DMS53 treated with DMSO at 0.1 percent for 48 hours (cell line): ENCODE measurements around the gene ZDHHC16.
"Not testable (repeated sequence)": the region's sequence is repeated elsewhere in the genome, so short reads cannot be mapped to it uniquely, and the experiment has no call there.

Experiments used
- DNase-seq: peaks from one replicate; lab custom pipeline; 2025; ENCODE audit not compliant: unreplicated experiment; lab: John Stamatoyannopoulos, UW

ZDHHC16 gene

GRCh38 chr10:97475936-97476594, 30.1 kb downstream of the ZDHHC16 start:
- DNase-seq, result no peak

- not testable (repeated sequence) for DNase-seq
Measured at GRCh38 chr10:97479410-97479809, 33.4 kb downstream of the ZDHHC16 start.

DNA sequence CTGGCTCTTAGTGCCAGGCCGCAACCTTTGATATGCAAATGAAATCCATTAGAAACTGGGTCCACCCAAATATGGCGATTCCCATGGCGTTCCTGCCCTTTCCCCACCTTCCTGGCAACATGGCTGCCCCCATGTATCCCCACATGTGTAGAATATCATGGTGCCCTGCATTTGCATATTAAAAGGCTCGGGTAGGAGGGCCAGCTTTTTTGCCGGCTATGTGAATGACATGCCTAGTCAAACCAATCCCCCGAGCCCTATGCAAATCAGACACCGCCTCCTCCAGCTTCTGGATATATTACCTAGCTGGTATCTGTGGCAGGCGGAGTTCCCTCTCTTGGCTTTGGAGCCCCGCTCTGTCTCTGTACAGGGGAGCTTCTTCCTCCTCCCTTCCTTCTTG, 34.0 kb downstream of the ZDHHC16 start:
- DNase-seq, result no peak

DNA sequence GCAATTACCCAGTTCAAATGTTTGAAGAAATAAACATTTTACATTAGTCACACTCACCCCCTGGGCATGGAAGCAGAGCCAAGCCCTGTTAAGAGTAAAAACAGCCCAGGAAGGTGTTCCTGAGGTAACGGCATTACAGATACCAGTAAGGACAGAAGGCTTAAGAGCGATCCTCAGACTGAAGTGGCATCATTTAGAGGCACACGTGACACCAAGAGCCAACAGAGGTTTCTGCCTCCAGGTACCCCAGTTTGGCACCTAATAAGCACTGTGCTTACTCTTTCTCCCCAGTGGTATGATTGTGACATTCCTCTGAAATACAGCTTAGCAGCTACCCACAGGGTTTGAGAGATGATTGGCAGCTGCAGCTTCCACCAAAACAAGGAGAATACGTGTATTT, 35.1 kb downstream of the ZDHHC16 start:
- no peak for DNase-seq

- DNase-seq, result no peak
Measured at GRCh38 chr10:97482381-97482780, 36.4 kb downstream of the ZDHHC16 start.

DNA sequence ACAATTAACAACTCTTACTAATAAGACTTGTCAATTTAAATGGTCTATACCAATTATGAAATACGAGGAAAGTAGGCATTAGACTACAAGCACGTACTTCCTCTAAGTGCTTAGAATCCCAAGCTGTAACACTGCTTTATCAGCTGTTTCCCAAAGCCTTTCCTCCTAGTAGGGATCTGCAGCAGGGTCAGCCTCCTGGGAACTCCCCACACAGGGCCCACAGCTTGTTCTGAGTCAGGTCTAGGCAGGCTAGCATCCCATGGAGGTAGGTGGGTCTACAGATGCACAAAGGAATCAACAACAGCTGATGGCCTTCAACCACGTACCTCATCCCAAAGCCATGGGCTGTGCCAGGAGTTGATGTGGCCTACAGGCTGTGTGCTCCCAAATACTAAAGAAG, 37.5 kb downstream of the ZDHHC16 start:
- DNase-seq, result no peak

DNA sequence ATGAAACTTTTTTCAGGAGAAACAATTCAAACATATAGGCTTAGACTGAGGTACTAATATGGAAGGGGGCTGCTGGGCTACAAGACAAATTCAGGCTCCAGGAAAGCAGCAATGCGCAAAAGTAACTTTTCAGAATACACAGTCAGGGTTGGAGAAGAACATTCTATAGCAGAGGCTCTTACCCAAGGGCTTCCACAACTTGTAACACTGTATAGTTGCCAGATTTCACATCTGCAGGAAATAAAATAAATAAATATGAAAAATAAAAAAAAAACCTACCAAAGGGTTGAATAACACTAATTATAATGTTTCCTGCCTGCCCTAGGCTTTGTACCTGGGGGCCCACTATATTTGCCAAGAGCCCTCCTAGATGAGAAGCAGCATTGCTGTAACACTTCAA, 37.9 kb downstream of the ZDHHC16 start:
- DNase-seq, result no peak

DNA sequence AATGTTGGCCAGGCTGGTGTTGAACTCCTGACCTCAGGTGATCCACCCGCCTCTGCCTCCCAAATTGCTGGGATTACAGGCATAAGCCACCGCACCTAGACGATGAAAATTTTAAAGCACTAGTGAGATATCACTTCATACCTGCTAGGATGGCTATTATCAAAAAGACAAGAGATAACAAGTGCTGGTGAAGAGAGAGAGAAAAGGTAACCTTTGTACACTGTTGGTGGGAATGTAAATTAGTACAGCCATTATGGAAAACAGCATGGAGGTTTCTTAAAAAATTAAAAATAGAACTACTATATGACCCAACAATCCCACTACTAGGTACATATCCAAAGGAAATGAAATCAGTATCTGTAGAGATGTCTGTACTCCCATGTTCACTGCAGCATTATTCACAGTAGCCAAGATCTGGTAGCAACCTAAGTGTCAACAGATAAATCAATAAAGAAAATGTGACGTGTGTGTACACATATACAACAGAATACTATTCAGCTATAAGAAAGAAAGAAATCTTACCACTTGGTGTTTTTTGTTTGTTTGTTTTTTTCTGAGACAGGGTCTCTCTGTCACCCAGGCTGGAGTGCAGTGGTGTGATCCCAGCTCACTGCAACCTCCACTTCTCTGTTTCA, 39.8 kb downstream of the ZDHHC16 start:
- no peak for DNase-seq

DNA sequence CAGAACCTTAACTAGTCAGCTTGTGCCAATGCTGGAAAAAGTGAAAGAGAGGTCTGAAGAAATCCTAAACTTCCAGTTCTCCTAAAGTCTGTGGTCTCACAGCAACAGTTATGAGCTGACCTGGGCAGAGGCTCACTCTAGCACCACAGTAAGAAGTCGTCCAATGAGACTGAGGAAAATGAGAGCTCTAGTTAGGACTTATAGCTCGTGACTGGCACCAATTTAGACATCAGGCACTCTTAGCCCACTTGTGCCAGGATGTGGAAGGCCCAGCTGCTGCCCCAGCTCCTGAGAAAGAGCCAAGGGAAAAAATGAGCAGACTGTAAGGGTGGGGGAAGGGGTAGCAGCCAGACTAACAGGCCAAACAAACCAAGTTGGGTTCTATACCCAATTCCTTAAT, 44.6 kb downstream of the ZDHHC16 start:
- DNase-seq, result no peak

DNA sequence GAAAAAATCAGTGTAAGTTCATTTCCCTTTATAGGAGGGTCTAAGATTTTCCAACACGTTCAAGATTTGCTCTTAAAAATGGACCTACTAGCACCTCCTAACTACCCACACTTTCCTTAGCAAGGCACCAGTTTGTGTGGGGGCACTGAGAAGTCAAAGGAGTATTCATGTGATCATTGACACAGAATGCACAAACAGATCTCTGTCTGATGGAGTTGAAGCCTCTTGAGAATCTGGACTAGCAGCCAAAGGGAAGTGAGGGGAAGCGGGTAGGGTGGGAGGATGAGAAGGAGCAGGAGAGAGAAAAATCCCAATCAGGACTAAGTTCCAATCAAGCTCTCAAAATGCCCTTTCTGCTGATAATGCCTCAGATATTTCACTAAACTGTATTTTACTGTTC, 48.2 kb downstream of the ZDHHC16 start:
- no peak for DNase-seq

DNA sequence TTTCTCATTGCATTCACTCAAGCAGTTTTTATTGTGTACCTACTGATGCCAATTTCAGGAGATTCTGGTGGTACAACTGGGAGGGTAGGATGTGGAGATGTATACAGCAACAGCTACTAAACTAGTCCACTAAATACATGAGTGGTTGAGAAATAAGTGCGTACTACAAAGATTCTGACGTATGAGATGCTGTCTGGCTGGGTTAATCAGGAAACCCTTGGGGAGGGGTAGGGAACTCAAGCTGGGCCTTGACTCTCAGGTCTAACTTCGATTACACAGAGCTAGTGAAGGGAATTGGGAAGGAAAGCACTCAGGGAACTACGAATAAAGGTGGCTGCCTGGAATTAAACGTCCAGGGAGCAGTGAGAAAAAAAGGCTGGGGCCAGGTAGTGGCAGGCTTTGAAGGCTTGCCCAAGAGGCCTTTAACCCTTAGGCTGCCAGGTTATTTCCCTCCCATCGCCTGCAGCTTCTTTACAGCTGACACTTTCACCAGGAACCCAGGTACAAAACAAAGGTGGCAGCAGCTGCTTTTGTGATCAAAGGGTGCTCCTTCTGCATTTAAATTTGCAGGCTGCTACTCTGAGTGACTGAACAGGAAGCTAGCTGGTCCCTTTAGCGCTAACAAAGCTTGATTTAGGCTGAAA, 49.0 kb downstream of the ZDHHC16 start:
- no peak for DNase-seq

DNA sequence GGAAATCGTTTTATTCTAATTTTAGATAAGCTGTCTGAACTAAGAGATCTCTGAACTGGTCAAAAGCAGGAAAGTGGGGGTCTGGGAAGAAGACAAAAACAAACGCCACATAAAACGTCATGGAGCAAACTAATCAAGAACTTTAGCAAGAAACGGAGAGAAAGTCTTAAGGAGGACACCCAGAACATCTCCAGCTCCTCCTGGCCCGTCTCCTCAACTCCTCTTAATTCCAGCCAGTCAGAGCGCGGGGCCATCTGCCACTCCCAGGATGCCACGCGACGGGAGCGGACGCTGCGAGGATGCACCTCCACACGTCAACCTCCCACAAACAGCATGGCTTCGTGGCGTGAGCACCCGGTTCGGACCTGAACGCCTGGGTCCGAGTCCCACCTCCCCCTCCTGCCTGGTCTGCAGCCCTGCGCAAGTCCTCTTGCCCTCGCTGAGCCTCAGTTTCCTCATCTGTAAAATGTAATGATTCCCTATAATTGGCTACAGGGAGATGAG, 51.6 kb downstream of the ZDHHC16 start:
- DNase-seq, result peak; percentile 85

DNA sequence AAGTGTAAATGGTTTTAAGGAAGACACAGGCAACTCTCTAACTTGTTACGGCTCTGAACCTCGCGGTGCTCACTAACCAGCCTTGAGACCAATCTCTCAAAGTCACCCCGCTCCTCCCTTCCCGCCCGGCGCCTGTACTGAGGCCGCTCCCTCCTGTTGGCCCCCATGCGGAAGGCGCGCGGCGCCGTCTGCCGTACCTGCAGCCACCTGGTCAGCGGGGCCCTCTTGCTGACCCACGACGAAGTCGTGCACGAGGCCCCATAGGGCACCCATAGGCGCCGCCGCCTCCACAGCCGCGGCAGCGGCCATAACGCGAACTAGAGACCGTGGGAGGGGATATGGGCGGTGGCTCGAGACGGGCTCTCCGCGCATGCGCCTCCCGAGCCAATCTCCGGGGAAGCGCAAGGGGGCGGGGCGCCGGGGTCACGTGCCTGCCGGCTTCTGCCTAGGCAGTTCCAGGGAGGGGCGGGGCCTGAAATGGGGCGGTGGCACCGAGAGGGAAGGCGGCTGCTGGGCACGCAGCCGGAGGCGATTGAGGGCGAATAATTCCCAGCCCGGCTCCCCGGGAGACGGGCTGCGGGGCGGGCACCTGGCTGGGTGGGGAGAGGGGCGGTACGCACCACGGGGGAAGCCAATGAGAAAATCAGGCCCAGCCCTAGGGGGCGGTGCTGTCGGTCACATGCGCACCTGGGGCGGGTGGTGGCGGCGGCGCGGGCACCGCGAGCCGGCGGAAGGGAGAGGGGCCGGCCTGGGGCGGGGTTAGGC, 52.3 kb downstream of the ZDHHC16 start, which contains the start of gene MMS19:
TSS of gene MMS19 (minus strand) at position 347 of the 765 bp plus-strand sequence. CDS start at position 309, 38 bp downstream.
- DNase-seq, result peak; percentile 99

DNA sequence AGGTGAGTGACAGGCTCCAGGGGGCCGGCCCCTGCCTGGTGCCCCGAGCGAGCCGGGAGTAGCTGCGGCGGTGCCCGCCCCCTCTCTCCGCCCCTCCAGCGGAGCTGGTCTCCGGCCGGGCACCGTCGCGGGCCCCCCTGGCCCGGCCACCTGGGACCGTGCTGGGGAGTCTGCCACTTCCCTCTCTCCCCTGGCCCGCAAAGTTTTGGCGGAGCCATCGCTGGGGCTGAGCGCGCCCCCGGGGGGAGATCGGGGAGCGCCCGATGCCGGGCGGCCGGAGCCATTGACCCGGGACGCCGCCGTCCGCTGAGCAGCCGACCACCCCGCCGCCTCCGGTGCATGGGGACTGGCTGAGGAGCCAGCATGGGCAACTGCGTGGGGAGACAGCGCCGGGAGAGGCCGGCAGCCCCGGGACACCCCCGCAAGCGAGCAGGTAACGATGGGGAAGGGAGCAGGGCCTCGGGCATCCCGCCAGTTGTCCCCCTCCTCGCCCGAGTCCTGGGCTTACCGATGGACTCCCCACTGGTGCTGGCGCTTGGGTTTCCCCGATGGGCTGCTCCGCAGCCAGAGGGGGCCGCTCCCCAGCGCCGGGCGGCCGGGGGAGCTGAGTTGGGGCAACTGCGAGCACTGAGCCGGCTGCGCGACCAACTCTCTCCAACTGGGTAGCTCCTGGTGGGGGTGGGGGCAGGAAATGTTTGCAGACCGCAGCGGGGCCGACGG, 53.0 kb downstream of the ZDHHC16 start, which contains the start of gene UBTD1:
TSS of gene UBTD1 (plus strand) at position 84 of the 720 bp plus-strand sequence. CDS start at position 364, 280 bp downstream.
- DNase-seq, result peak; percentile 31

DNA sequence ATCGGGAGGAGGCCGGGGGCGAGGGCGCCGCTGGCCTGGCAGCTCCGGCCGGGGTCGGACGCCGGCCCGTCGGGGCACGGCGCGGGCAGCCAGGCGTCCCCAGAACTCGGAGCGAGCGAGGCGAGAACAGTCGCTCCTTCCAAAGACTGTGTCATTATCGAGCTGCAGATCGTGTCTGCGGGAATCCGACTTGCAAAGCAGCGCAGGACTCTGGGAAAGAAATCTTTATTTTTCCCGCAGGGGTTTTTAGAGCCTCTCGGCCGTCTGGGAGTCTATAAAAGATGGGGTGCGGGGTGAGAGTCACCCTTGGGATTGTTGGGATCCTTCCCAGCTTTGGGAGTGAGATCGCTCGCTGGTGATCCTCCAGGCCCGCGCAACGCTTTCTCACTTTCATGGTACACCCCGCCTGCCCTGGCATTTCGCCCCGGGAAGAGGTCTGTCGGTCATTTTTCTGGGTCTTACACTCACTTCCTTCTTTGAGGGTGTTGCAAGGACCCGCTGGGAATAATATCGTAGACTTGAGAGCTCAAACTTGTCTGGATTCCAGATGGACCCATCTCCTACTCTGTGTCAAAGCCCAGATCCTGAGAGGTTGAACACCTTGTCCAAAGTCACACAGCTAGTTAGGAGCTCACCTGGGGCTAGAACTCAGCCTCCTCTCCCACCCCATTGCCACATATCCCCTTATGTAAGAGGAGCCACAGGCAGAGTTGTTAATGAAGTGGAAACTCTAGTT, 53.8 kb downstream of the ZDHHC16 start:
- no peak for DNase-seq

- DNase-seq, result no peak
Measured at GRCh38 chr10:97500297-97500575, 54.3 kb downstream of the ZDHHC16 start.

- DNase-seq, result no peak
Measured at GRCh38 chr10:97502916-97503315, 56.9 kb downstream of the ZDHHC16 start.

GRCh38 chr10:97503406-97503805, 57.4 kb downstream of the ZDHHC16 start:
- DNase-seq, result no peak

DNA sequence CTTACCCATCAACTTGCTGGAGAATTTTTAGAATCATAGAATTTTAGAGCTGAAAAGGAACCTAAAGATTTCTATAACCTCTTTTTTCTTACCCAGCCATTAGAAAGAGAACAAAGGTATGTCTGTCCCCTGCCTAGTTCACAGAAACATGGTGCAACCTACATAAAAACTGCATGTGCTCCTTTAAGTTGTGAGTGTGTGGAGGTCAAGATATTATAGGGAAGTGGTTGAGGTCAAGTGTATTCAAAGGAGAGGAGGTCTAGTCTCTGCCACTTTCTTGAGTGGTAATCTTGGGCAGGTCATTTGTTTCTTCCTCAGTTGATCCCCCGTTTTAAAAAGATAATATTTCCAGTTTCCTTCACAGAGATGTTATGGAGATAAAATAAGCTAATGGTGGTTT, 59.2 kb downstream of the ZDHHC16 start:
- no peak for DNase-seq
